Cerebellar cortex (tissue), 1 donor: Measurements from ENCODE around the gene TBC1D9B.
A peak's percentile ranks its signal among the peaks of the same experiment; 100 is the strongest.

ENCODE experiments used
- DNase-seq: peaks from one replicate; pipeline ENCODE4 v3.0.0-alpha.2; 2015; ENCODE audit warnings: low spot score

The TBC1D9B gene

GRCh38 chr5:179820483-179821297 lies 87.0 kb downstream of the TBC1D9B start, which contains the start of gene SQSTM1:
Gene SQSTM1, plus strand, starts transcription at chr5:179820905. Its CDS starts 32 bp downstream, at chr5:179820937.
- DNase-seq: peak; percentile 82

DNA sequence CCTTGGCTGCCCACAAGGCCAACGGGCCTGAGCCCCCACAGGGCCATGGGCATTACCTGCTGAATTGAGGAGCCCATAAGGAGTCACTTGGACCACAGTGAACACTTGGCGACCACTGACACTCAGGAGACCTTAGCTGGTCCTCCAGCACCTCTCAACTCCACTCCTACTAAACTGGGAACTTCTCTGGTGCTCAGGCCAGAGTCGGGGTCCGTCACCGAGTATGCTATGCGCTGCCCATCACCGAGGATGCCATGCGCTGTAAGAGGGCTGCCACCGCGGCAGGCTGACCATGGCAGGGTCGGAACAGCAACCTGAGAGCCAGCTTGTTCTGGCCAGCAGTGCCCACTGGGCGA lies 87.6 kb downstream of the TBC1D9B start:
- no peak for DNase-seq

DNA sequence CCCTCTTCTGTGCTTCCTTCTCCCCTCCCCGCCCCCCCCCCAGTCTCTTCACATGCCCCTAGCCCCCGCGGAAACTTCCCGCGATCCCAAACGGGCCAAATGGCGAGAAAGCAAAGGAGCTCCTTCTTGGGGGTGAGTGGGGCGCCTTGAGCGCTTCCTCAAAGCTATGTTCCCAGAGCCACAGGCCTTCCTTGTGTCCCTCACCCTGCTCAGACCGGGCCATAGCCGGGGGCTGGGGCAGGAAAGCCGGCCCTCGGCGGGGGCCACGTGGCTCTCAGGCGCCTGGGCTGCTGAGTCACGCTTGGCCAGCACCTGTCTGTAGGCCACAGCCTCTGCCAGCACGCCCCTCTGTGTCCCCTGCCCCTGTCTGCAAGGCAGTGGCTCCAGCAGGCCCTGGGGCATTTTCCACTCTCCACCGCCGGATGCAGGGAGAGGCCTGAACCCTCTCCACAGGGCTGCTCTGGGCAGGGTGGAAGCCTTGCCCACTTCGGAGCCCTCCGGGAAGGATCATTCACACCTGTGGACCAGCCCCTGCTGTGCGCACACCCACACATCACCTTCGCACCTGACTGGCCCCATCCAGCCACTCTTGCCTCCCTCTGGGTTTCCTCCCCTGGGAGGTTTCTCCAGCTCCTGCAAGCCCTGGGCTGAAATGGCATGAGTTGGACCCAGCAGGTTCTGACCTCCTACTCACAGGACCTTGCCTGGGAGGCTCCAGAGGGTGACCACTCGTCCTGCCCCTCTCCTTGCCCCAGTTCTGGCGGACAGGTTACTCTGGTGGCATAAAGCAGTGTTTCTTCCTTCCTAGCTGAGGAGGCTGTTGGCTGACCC lies 88.2 kb downstream of the TBC1D9B start:
- DNase-seq: peak; percentile 69

DNA sequence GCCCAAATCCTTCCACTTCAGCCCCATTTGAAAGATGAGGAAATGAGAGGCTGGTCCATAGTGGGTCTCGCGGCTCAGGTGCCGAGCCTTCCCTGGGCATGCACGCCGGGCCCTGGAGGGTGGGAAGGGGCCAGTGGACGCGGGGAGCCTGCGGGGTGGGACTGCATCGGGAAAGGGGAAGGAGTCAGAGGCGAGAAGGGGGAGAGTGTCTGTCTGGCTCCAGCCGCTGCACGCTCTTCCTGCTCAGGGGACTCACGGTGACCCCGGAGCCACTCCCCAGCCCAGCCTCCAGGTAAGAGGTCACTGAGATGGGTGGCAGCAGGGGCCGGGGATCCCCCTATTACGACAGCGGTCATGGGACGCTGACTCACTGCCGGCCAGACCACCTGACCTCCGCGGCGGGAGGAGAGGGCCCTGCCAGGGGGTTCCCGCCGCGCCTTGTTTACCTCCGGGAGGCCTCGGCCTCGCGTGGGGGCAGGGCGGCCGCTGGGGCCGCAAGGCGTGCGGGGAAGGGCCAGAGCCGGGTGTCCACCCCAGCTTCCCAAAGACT lies 88.9 kb downstream of the TBC1D9B start:
- DNase-seq: peak; percentile 86

GRCh38 chr5:179817890-179818745 lies 89.6 kb downstream of the TBC1D9B start:
- DNase-seq: no peak

DNA sequence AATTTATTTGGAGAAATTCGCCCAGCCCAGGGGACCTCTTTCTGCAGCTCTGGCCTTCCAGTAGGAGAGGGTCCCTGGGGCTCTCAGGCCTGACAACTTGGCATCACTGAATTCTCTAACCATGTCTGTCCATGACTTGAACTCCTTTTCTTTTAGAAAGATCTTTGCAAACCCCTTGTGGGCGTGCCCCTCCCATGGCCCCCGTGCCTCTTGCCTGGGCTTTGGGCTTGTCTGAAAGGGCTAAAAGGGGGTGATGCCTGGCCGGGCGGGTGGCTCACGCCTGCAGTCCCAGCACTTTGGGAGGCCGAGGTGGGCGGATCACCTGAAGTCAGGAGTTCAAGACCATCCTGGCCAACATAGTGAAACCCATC lies 90.2 kb downstream of the TBC1D9B start:
- DNase-seq: no peak

DNA sequence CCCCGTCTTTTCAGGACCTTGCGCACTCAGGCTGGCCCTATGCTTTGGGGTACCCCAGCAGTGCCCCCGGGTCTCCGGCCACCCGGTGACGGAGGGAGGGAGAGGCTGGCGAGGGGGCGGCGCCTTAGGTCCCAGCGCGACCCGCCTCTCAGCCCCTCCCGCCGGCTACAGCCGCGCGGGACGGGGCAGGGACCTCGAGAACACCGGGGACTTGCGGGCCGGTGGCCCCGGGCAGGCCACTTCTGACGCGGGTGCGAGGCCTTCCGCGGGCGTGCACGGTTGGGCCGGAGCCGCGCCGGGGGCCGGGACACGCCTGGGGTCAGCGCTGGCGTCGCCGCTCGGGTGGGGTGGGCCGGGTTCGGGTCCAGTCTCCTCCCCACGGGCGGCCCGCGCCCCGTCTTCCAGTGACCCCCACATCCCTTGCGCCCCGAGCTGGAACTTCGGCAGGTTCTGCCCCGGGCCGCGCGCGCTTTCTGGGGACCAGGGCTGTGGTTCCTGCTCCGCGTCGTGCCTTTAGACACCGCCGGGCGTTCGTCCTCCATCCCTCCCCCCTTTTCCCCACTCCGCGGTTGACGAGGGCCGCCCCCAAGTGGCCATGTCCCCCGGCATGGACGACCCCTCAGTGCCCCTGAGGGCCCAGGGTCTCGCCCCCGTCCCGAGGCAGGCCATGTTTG lies 90.8 kb downstream of the TBC1D9B start:
- no peak for DNase-seq

DNA sequence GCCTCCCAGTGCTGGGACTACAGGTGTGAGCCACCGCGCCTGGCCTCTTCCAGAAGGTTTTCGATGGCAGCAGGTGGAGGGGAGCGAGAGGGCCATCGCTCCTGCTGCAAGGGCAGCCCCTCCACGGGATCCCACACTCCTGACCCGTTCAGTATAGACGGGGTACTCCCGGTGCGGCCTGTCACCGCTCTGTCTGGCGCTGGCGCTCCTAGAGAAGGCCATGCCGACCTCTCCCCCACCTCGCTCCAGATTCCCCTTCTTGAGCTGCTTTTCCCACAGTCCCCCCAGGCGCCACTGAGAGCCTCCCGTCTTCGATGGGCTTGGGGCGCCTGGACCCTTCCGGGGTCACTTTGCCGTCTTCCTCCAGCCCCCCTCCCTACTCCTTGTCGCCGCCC lies 91.3 kb downstream of the TBC1D9B start:
- DNase-seq: no peak

GRCh38 chr5:179815491-179816249 lies 92.0 kb downstream of the TBC1D9B start:
- DNase-seq: no peak

DNA sequence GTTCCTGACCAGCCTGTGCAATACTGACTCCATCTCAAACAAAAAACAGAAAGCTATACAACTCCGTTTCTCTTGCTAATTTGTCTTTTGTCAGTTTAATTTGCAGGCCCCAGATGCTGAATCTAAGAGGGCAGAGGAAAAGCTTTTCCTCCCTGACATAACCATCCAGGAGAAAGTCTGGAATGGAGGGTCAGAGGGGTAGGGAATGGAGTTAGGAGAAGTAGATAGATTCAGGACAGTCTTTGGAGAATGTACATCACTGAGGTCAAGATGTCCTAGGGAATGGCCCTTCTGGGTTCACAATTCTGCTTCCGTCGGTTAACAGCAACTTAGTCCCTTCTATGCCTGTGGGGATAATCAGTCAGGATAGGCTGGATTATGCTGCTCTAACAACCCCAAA lies 93.6 kb downstream of the TBC1D9B start:
- no peak for DNase-seq

DNA sequence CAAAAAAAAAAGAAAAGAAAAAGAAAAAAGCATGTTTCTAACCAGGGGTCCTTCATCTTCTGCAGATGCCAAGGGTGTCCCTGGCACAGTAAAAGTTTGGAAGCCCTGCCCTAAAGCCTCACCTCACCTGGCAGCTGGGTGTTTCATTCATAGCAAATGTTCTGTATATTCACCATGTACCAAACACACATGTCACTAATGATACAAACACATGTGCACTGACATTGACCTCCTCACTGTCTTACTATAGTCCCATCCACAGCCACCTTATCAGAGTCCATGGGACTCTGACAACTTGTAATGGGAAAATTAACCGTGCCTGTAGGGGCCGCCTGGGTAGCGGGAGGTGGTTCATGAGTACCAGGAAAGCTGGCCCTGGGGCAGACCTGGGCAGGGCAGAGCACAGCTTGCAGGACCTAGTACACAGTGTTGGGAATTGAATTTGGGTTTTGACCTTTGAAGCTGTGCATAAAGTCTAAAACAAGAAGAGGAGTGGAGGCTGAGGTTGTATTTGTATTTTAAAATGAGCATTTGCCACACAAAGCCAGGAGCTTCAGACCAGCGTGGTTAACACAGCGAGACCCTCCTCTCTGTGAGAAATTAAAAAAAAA lies 94.6 kb downstream of the TBC1D9B start:
- DNase-seq: no peak

DNA sequence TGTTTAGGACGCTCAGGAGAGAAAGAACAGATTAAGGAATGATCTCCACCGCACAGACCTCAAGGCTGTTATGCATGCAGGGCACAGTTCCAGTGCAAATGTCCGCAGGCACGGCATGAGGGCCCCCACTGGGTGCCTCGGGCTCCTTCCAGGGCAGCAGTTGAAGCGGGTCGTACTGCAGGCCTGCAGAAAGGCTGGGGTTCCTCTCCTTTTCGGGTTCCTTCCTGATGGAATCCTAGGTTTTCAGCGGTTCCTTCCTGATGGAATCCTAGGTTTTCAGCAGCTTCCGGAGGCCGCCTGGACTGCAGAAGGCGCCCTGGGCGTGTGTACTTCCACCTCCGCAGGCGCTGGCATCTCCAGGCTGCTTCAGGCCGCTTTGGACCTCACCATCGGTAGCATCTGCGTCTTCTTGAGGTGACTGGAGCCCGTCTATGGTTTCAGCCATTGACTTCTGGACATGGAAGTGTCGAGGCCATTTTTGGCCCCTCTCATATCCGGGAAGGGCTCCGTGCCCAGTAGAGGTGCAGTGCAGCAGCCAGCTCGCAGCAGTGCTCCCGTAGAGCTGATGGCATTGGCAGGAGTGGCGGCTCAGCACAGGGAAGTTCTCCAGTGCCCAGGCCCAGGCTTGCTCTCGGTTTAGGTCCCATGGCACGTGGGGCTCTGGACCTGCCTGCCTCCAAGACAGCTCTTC lies 95.4 kb downstream of the TBC1D9B start:
- peak; percentile 96 for DNase-seq
